ENCODE measurements around the gene CREG2.
"Not testable (repeated sequence)": the region's sequence is repeated elsewhere in the genome, so short reads cannot be mapped to it uniquely, and the experiment has no call there.

CREG2 gene

DNA sequence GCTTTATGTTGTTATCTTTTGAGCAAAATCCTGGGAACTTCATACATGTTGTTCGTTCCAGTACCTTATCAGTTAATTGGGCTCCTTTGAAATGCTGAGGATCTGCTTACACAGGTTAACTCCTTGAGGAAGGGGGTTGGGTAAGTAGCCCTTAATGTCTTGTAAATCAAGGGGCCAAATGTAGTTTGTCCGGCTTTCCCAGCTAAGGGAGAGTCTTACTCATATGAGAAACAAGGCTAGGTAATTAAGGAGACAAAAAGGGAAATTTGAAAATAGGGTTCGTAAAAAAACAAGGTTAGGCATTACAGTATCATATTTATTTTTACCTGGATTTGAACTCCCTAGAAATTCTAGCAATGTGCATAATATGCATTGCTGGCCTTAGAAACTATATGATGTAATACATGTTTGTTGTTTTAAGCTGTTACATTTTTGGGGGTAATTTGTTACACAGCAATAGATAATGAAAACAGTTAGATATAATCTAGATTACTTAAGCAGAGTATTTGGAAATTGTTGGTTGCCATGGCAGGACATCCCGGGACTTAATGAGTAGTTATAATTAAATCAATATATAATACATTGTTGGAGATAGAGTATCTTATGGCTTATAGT lies 47.9 kb downstream of the CREG2 start:
- DNase-seq (ENCODE audit: insufficient read length) (no peak), FAIRE-seq (no peak)
- no peak for TF ChIP-seq POLR2AphosphoS5 (IDR thresholded peaks at IDR 0.05; ENCODE audit: low read depth, low read length)
- TF ChIP-seq TAF1 (IDR thresholded peaks at IDR 0.05; ENCODE audit: borderline replicate concordance, low read depth, low read length), result no peak
- no peak for TF ChIP-seq POLR2A (IDR thresholded peaks at IDR 0.05; ENCODE audit: low read depth, low read length)

DNA sequence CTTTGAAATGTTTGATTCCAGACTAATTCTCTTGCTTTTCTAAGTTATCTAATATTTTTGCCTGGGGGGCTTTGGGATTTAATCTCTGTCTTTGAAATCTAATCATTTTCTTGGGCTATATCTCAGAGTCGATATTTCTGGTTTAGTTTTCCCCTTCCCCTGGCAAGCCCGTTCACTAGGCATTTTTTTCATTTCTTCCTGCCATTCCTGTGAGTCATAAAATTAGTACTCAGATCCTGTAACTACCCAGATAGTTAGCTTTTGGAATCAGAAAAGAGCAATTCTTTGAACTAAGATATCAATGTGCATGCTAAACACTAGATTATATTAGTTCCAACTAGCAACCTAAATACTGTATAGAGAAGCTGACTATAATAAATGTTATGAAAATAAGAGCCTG lies 49.4 kb downstream of the CREG2 start:
- no peak for TF ChIP-seq TAF1 (IDR thresholded peaks at IDR 0.05; ENCODE audit: borderline replicate concordance, low read depth, low read length)
- no peak for TF ChIP-seq POLR2AphosphoS5 (IDR thresholded peaks at IDR 0.05; ENCODE audit: low read depth, low read length)
- TF ChIP-seq POLR2A (IDR thresholded peaks at IDR 0.05; ENCODE audit: low read depth, low read length), result no peak
- no peak for FAIRE-seq
- no peak for DNase-seq (ENCODE audit: insufficient read length)

DNA sequence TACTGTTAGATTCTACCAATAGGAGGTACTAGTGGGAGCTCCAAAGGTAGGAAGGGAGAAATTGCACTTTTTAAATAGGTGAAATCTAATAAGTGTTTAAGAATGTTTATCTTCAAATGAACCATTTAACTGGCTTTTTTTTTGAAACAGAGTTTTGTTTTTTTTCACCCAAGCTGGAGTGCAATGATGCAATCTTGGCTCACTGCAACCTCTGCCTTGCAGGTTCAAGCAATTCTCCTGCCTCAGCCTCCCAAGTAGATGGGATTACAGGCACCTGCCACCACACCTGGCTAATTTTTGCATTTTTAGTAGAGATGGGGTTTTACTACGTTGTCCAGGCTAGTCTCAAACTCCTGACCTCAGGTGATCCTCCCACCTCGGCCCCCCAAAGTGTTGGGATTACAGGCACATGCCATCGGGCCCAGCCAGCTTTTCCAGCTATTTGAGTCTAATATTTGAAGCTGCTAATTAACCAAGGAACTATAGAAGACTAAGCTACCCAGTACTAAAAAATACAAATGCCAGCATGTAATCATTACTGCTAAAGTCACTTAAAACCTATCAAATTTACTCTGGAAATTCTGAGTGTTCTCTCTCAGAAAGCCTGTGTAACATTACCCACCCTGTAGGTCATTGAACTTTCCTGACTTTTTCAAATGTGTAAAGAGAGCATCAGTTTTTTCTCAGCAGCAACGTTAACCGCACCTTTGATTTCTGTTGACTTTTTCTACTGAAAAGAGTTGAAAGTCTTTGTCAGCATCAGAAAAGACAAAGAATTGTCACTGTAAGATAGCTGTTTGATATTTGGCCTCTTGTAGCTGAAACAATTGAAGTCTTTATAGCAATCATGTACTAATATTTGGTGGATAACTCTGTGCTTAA lies 54.2 kb downstream of the CREG2 start:
- TF ChIP-seq POLR2A (IDR thresholded peaks at IDR 0.05; ENCODE audit: low read depth, low read length) (no peak), TAF1 (IDR thresholded peaks at IDR 0.05; ENCODE audit: borderline replicate concordance, low read depth, low read length) (no peak), POLR2AphosphoS5 (IDR thresholded peaks at IDR 0.05; ENCODE audit: low read depth, low read length) (no peak)
- DNase-seq (ENCODE audit: insufficient read length), result no peak

DNA sequence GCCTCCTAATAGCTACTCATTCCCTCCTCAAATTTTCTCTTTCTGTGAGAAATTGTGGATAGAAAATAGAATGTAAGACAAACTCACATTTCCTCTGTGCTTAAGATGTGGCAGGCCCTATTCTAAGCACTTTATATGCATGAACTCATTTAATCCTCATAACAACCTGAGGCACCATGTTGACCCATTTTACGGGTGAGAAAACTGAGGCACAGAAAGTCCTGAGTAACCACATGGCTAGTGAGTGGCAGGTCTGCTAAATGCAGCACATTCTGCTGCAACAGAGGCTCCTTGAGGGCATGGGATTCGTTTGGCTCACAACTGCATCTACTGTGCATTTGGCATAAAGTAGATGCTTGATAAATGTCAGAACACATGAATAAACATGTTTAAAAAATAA lies 56.1 kb downstream of the CREG2 start:
- DNase-seq (ENCODE audit: insufficient read length), result no peak
- TF ChIP-seq TAF1 (IDR thresholded peaks at IDR 0.05; ENCODE audit: borderline replicate concordance, low read depth, low read length) (no peak), POLR2A (IDR thresholded peaks at IDR 0.05; ENCODE audit: low read depth, low read length) (no peak), POLR2AphosphoS5 (IDR thresholded peaks at IDR 0.05; ENCODE audit: low read depth, low read length) (no peak)
- no peak for FAIRE-seq

More for the DNA sequence above, 54.2 kb downstream of the CREG2 start:
- no peak for FAIRE-seq

DNA sequence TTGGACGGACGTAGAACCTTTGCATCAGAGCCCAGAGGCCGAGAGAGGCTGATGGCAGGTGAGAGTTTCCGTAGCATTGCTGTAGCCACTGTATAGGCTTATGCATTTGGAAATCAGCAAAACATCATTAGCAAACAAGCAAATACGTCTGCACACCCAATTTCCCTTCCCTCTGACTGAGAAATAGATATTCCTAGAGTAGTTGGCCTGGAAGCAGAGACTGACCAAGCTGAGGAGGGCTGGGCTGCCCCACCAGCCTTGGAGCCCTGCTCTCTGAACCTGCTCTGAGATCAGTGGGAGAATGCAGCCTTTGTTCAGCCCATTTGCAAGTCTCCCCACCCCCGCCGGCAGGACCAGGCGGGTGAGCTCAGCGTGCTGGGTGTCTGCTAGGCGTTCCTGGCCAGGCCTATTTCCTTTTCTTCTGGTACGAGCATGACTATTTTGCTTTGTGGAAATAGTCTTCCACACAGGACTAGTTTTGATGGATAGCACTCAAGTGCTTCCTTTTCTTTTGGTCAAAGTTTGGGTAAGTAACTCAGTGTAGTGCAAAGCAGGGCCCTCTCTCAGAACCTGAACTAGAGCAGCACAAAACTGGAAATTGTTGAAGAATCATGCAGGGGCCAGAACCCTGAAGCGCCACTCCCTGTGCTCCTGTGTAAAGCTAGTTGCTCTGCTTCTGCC lies 56.9 kb downstream of the CREG2 start:
- TF ChIP-seq POLR2A (IDR thresholded peaks at IDR 0.05; ENCODE audit: low read depth, low read length) (no peak), TAF1 (IDR thresholded peaks at IDR 0.05; ENCODE audit: borderline replicate concordance, low read depth, low read length) (no peak), POLR2AphosphoS5 (IDR thresholded peaks at IDR 0.05; ENCODE audit: low read depth, low read length) (no peak)
- DNase-seq (ENCODE audit: insufficient read length), result no peak
- no peak for FAIRE-seq

DNA sequence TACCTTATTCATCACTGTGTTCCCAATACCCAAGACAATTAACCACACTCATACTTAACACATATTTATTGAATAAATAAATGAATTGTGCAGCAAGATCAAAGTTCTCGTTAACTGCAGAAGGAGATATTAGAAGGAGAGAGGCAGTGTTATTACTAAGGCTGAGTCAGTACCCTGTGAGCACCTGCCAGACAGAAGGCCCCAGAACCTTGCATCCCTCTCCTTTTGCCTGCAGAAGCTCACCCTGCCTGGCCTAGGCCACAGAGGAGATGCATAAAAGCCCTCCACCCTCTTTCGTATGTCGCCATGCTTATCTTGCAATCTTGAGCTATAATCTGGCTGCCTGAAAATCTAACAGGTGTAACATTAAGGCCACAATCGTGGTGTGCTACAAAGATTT lies 58.3 kb downstream of the CREG2 start:
- FAIRE-seq (no peak), DNase-seq (ENCODE audit: insufficient read length) (no peak)
- TF ChIP-seq POLR2A (IDR thresholded peaks at IDR 0.05; ENCODE audit: low read depth, low read length) (no peak), POLR2AphosphoS5 (IDR thresholded peaks at IDR 0.05; ENCODE audit: low read depth, low read length) (no peak), TAF1 (IDR thresholded peaks at IDR 0.05; ENCODE audit: borderline replicate concordance, low read depth, low read length) (no peak)

DNA sequence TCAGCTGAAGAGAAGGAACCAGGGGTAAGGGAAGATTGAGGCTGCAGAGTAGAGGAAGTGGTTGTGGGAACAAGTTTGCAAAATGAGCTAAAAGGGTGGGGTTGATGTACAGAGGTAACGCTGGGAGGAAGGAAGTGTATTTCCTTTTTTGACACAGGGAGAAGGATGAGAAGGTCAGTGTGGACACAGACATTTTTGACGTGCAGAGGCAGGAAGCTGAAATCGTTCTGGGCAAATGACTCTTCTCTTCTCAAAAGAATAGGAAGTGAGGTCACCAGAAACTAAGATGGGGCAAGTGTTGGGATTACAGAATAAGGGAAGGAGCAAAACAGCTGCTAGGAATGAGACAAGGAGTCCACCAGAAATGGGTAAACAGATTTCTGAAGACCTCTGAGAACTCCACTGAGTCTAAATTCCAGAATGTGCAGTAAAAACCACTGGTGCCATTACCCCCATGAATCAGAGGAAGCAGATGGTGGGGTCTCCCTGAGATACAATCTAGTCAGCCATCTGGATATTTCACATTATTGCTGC lies 58.8 kb downstream of the CREG2 start:
- no peak for TF ChIP-seq POLR2A (IDR thresholded peaks at IDR 0.05; ENCODE audit: low read depth, low read length)
- FAIRE-seq, result no peak
- DNase-seq (ENCODE audit: insufficient read length), result no peak

DNA sequence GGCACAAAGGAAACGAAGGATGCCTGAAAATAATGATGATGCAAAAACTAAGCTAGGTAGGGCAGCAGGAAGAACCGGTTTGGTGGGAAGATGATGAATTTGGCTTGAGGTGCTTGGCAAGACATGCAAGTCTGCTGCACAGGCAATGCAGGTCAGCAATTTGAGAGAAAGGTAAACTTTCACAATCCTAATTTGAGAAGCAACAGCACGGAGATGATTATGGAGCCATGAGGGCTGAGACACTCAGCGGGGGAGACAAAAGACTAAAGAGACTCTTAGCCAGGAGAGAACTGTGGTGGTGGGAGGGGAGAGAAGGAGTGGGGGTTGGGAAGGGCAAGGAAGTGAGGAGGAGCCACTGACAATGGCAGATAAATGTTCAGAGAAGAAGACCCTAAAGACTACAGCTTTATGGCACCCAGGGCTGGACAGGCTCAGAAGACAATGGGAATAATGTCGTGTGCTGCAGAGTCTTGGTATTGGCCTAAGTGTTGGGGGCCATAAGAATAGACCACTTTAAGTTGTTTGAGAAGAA lies 59.4 kb downstream of the CREG2 start:
- TF ChIP-seq POLR2AphosphoS5 (IDR thresholded peaks at IDR 0.05; ENCODE audit: low read depth, low read length), result no peak
- no peak for DNase-seq (ENCODE audit: insufficient read length)
- FAIRE-seq, result no peak

DNA sequence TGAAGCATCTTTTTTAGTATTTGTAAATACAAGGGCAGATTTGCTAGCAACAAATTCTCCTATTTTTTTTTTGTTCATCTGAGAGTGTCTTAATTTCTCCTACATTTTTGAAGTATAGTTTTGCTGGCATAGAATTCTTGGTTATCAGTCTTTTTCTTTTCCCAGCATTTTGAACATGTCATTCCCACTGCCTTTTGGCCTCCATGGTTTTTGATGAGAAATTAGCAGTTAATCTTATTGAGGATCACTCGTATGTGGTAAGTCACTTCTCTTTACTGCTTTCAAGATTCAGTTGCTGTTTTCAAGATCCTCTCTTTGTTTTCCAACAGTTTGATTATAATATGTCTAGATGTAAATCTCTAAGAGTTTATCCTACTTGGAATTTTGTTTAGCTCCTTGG lies 61.9 kb downstream of the CREG2 start:
- TF ChIP-seq POLR2A (IDR thresholded peaks at IDR 0.05; ENCODE audit: low read depth, low read length), result no peak
- no peak for TF ChIP-seq POLR2AphosphoS5 (IDR thresholded peaks at IDR 0.05; ENCODE audit: low read depth, low read length)
- TF ChIP-seq TAF1 (IDR thresholded peaks at IDR 0.05; ENCODE audit: borderline replicate concordance, low read depth, low read length), result no peak
- no peak for FAIRE-seq
- no peak for DNase-seq (ENCODE audit: insufficient read length)

DNA sequence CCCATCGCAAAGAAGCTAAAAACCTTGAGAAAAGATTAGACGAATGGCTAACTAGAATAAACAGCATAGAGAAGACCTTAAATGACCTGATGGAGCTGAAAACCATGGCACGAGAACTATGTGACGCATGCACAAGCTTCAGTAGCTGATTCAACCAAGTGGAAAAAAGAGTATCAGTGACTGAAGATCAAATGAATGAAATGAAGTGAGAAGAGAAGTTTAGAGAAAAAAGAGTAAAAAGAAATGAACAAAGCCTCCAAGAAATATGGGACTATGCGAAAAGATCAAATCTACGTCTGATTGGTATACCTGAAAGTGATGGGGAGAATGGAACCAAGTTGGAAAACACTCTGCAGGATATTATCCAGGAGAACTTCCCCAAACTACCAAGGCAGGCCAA lies 70.7 kb downstream of the CREG2 start:
- DNase-seq (ENCODE audit: insufficient read length); FAIRE-seq: not testable (repeated sequence)

DNA sequence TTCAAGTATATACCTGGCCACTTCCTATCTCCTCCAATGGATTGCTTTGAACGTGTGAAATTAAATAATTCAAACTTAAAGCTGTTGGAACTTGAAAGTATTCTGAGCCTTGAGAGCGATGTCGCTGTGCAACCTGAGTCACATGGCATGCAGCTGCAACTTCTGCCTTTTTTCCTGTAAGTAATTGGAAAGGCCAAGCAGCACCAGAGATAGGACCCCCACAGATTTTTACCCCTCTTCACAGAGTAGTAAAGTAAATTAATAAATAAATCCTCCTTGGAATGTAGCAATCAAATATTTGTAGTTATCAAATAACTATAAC lies 75.6 kb downstream of the CREG2 start:
- TF ChIP-seq POLR2A (IDR thresholded peaks at IDR 0.05; ENCODE audit: low read depth, low read length), result no peak
- no peak for TF ChIP-seq TAF1 (IDR thresholded peaks at IDR 0.05; ENCODE audit: borderline replicate concordance, low read depth, low read length)
- no peak for TF ChIP-seq POLR2AphosphoS5 (IDR thresholded peaks at IDR 0.05; ENCODE audit: low read depth, low read length)
- no peak for FAIRE-seq
- DNase-seq (ENCODE audit: insufficient read length), result no peak

Data from GM12892 (cell line).